Urothelium cell line (cell line): Measurements from ENCODE around the gene KAT8.
"Not testable (repeated sequence)": the region's sequence is repeated elsewhere in the genome, so short reads cannot be mapped to it uniquely, and the experiment has no call there.

Experiments used
- DNase-seq: peaks from one replicate; pipeline ENCODE4 v3.0.0; 2011; ENCODE audit warnings: low spot score, mixed read lengths
- FAIRE-seq: peaks from 2 replicates; lab custom pipeline; 2011; peaks lifted over from hg19 to GRCh38; lab: Jason Lieb, UNC

The KAT8 gene

GRCh38 chr16:31129568-31130335 lies 12.3 kb downstream of the KAT8 start:
- FAIRE-seq (no peak), DNase-seq (no peak)

GRCh38 chr16:31130336-31130891 lies 12.9 kb downstream of the KAT8 start:
- DNase-seq (no peak), FAIRE-seq (no peak)

- FAIRE-seq (no peak), DNase-seq (no peak)
Measured at GRCh38 chr16:31130899-31131298, 13.4 kb downstream of the KAT8 start.

- FAIRE-seq (no peak), DNase-seq (no peak)
Measured at GRCh38 chr16:31131416-31131815, 14.0 kb downstream of the KAT8 start.

GRCh38 chr16:31131841-31132271 lies 14.4 kb downstream of the KAT8 start:
- FAIRE-seq (no peak), DNase-seq (no peak)

- no peak for DNase-seq
- no peak for FAIRE-seq
Measured at GRCh38 chr16:31132303-31132979, 15.0 kb downstream of the KAT8 start.

- no peak for FAIRE-seq
- DNase-seq: no peak
Measured at GRCh38 chr16:31133046-31133501, 15.6 kb downstream of the KAT8 start.

GRCh38 chr16:31134091-31134571 lies 16.7 kb downstream of the KAT8 start:
- DNase-seq (no peak), FAIRE-seq (no peak)

- no peak for DNase-seq
- FAIRE-seq: no peak
Measured at GRCh38 chr16:31134625-31135534, 17.4 kb downstream of the KAT8 start.

GRCh38 chr16:31135535-31136286 lies 18.2 kb downstream of the KAT8 start, which contains the start of gene PRSS8:
Gene PRSS8, minus strand, starts transcription at chr16:31135727. Its CDS starts 229 bp downstream, at chr16:31135498.
- DNase-seq: no peak
- peak; percentile 92 for FAIRE-seq

- DNase-seq (no peak), FAIRE-seq (no peak)
Measured at GRCh38 chr16:31136287-31136662, 18.8 kb downstream of the KAT8 start.

- not testable (repeated sequence) for FAIRE-seq, DNase-seq
Measured at GRCh38 chr16:31136822-31137499, 19.5 kb downstream of the KAT8 start.

GRCh38 chr16:31138621-31139578 lies 21.4 kb downstream of the KAT8 start:
- FAIRE-seq (peak; percentile 40), DNase-seq (peak; percentile 76)

- not testable (repeated sequence) for DNase-seq, FAIRE-seq
Measured at GRCh38 chr16:31141071-31141469, 23.6 kb downstream of the KAT8 start.

- no peak for FAIRE-seq
Measured at GRCh38 chr16:31141489-31142108, 24.1 kb downstream of the KAT8 start.

GRCh38 chr16:31142109-31143010 lies 24.9 kb downstream of the KAT8 start:
- FAIRE-seq (no peak), DNase-seq (peak; percentile 99)

More at GRCh38 chr16:31141489-31142108, 24.1 kb downstream of the KAT8 start:
- DNase-seq: no peak
